Right lobe of liver (tissue), 4 donors: ENCODE results near the gene MICU1.

Source experiments
- CTCF ChIP-seq, 4 donors: fragments of 200-600 bp in 3 of 4; fragments of 450-650 bp in 1 of 4; IDR thresholded peaks; one replicate each; pipeline versions ENCODE4 v1.5.1 to v1.8.0; 2016 to 2022; ENCODE audit warnings: antibody characterized with exemption in 4 of 4, mild to moderate bottlenecking in 2 of 4
- POLR2A ChIP-seq: fragments of 450-650 bp; IDR thresholded peaks from one replicate; pipeline ENCODE4 v1.6.1; 2017; ENCODE audit warnings: antibody characterized with exemption, mild to moderate bottlenecking
- donor health status: DM: no; HTN: no; CAD: no.
- donor health status: DM: no; HTN: no; CAD: no.
- donor health status: DM: no; HTN: yes; CAD: no.

- TF ChIP-seq CTCF (IDR thresholded peaks at IDR 0.05): no peak
- TF ChIP-seq POLR2A: no peak
Measured at GRCh38 chr10:72649291-72649690, 23.4 kb upstream of the MICU1 start.
